KOPT-K1 (cell line): ENCODE results near the gene ENTPD3.

Experiments used
- H3K27ac ChIP-seq: fragments of 200-600 bp; sonication (generic); 2 replicates; pipeline ENCODE4 v1.5.1; 2016; ENCODE audit warnings: antibody characterized with exemption, mild to moderate bottlenecking, low read depth, low read length; ENCODE audit not compliant: poor library complexity, severe bottlenecking
- H3K36me3 ChIP-seq: fragments of 200-600 bp; sonication (generic); 2 replicates; pipeline ENCODE4 v1.5.1; 2017; ENCODE audit warnings: antibody characterized with exemption, mild to moderate bottlenecking, low read length, moderate library complexity; ENCODE audit not compliant: insufficient read depth
- H3K9me3 ChIP-seq: fragments of 200-600 bp; sonication (generic); 2 replicates; pipeline ENCODE4 v1.5.1; 2017; ENCODE audit warnings: antibody characterized with exemption, low read length, mild to moderate bottlenecking; ENCODE audit not compliant: insufficient read depth, poor library complexity, severe bottlenecking

Gene ENTPD3

DNA sequence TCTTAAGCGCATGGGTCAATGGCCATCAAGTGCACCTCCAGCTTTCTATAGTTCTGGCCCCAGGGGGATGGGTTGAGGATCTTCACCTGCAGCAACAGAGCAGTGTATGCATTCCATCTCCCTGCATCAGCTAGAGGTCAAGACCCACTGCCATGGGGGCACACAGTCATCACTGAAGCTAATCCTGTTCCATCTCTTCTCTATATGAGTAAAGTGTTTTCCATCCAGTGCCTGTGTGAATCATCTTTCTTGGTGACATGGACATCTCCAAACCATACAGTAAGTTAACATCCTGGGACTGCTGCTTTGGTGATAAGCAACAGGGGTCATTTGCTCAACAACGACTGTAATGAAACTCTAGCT, 4.4 kb upstream of the ENTPD3 start:
- H3K9me3 ChIP-seq, result no peaks in the 10 kb centered on the region
- no peak overlapping the region for H3K27ac ChIP-seq
- H3K36me3 ChIP-seq, result no peaks in the 10 kb centered on the region

GRCh38 chr3:40386213-40386612, 771 bp upstream of the ENTPD3 start:
- no peaks in the 10 kb centered on the region for H3K36me3 ChIP-seq
- no peak overlapping the region for H3K27ac ChIP-seq
- no peaks in the 10 kb centered on the region for H3K9me3 ChIP-seq

- no peak overlapping the region for H3K27ac ChIP-seq
- no peaks in the 10 kb centered on the region for H3K9me3 ChIP-seq
- no peaks in the 10 kb centered on the region for H3K36me3 ChIP-seq
Observed at GRCh38 chr3:40387895-40388254, 891 bp downstream of the ENTPD3 start.

- Histone ChIP-seq H3K27ac (no peak overlapping the region), H3K36me3 (no peaks in the 10 kb centered on the region), H3K9me3 (no peaks in the 10 kb centered on the region)
Observed at GRCh38 chr3:40396406-40396805, 9.4 kb downstream of the ENTPD3 start.

GRCh38 chr3:40397129-40397528, 10.1 kb downstream of the ENTPD3 start:
- Histone ChIP-seq H3K9me3 (no peaks in the 10 kb centered on the region), H3K27ac (no peak overlapping the region), H3K36me3 (no peaks in the 10 kb centered on the region)

DNA sequence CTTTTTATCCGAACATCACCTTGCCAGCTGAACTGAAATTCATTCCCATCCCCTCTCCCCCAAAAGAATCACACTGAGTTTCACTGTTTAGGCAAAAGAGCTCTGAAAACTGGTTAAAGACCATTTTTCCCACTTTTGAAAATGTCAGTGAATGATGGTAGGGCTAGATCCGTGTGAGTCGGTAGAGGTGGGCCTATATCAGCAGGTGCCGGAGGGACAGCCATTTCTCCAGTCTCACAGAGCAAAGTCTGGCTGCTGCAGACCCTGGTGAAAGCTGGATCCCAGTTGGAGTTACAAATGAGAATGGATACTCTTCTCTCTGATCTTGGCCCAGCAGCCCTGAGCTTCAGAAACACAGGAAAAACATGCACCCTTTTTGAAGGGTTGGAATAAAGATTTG, 10.9 kb downstream of the ENTPD3 start:
- H3K9me3 ChIP-seq, result no peaks in the 10 kb centered on the region

GRCh38 chr3:40398346-40398745, 11.4 kb downstream of the ENTPD3 start:
- Histone ChIP-seq H3K27ac (no peak overlapping the region), H3K36me3 (no peaks in the 10 kb centered on the region), H3K9me3 (no peaks in the 10 kb centered on the region)

More for the DNA sequence above, 10.9 kb downstream of the ENTPD3 start:
- no peaks in the 10 kb centered on the region for H3K36me3 ChIP-seq
- no peak overlapping the region for H3K27ac ChIP-seq

DNA sequence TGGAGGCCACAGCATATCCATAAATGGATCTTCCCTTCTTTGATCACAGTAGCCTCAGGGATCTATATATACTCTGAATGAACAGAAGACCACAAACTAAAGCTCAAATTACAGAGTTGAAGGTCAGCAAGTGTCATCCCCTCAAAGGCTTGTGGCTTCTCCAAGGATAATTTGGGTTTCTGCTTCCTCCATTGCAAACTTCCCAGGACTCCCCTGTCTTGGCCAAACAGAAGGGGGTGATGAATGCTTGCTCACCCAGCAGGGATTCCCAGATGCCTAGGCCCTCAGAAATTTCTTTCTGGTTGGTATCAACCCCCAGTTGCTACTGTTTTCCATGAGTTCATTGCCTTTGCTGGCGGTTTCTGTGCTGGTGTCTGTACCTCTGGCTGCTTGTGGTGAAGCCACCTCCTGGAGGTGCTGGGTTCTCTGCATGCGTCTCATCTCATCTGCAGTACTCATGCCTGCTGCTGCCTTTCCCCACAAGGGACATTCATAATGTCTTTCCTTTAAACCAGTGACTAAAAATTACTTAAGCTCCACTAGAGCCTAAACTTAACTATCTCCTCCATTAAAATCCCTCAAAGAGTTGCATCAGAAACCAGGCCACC, 17.7 kb downstream of the ENTPD3 start:
- no peak overlapping the region for H3K27ac ChIP-seq

DNA sequence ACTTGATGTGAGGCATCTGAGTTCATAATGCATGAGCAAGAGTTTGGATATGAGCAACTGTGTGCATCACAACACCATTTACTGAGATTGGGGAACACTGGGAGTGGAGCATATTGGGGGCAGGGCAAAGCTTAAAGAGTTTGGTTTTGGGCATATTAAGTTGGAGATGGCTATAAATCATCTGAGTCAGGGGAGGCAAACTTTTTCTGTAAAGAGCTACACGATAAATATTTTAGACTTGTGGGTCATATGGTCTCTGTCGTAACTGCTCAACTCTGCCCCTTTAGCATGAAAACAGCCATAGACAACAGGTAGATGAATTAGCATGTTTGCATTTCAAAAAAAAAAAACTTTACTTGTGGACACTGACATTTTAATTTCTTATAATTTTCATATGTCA, 20.0 kb downstream of the ENTPD3 start:
- H3K36me3 ChIP-seq, result no peaks in the 10 kb centered on the region
- H3K27ac ChIP-seq, result no peak overlapping the region
- H3K9me3 ChIP-seq, result no peaks in the 10 kb centered on the region

More for the DNA sequence above, 17.7 kb downstream of the ENTPD3 start:
- H3K36me3 ChIP-seq, result no peaks in the 10 kb centered on the region
- H3K9me3 ChIP-seq, result no peaks in the 10 kb centered on the region

DNA sequence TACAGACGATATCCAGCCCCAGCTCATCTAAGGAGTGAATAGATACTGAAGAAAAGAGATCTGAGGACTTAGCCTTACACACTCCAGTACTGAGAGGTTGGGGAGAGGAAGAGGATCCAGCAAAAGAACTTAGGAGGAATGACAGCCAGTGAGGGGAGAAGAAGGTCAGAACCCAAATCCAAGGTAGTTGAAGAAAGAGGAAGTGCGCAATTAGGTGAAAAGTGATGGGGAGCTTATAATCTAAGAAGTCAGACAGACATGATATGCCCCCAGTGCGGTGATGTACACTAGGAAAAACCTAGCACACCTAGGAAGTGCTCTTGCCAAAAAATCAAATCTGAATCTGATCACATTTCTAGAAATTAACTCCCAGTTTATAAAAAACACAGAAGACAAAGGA, 20.6 kb downstream of the ENTPD3 start:
- Histone ChIP-seq H3K27ac (no peak overlapping the region), H3K36me3 (no peaks in the 10 kb centered on the region), H3K9me3 (no peaks in the 10 kb centered on the region)

DNA sequence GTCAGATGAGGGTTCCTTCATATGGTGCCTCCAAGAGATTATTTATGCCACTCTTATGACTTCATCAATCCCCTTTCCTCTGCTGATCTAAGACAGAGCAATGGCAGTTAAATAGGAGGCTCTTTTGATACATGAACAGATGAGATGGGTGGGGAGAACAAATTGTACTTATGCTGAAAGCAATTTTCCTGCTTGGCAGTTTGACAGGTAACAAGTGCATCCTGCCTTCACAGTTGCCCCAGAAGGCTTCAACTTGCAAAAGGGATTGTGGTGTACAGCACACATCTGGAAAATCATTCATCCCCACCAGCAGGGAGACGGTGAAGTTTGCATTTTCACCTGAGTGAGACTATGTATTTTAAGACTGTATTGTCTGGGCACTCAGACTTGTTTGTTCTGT, 27.3 kb downstream of the ENTPD3 start:
- H3K36me3 ChIP-seq, result no peaks in the 10 kb centered on the region
- no peak overlapping the region for H3K27ac ChIP-seq
- no peaks in the 10 kb centered on the region for H3K9me3 ChIP-seq

DNA sequence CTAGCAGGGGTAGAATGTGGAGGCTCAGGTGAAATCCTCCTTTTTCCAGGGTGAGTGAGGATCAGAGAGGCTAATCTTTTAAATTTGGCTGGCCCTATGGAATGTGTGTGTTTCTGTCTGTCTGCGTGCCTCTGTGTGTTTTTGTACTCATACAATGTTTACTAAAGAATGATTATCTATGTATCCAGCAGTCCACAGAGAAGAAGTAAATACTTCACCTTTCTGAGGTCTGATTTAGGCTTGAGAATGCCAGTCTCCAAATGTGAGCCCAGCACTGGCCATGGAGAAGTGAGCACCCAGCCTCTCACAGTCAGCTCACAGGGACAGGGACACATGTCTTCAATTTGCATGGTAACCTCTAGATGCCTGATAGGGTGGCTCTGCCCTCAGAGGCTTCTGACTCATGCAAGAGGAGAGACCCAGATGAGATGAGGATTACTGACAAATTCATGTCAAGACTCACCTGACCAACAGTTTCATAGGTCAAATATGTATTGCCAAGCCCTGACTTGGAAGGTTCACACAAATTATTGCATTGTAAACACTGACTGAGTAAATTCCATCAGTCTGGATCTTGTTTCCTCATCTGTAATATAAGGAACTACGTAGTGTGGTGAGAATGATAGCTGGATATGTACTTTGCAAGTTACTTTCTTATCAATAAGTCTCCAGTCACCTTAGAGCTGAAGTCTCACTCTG, 31.0 kb downstream of the ENTPD3 start:
- Histone ChIP-seq H3K27ac (no peak overlapping the region), H3K36me3 (no peaks in the 10 kb centered on the region), H3K9me3 (no peaks in the 10 kb centered on the region)

- Histone ChIP-seq H3K9me3 (no peaks in the 10 kb centered on the region), H3K36me3 (no peaks in the 10 kb centered on the region), H3K27ac (no peak overlapping the region)
Observed at GRCh38 chr3:40422861-40423260, 35.9 kb downstream of the ENTPD3 start.

DNA sequence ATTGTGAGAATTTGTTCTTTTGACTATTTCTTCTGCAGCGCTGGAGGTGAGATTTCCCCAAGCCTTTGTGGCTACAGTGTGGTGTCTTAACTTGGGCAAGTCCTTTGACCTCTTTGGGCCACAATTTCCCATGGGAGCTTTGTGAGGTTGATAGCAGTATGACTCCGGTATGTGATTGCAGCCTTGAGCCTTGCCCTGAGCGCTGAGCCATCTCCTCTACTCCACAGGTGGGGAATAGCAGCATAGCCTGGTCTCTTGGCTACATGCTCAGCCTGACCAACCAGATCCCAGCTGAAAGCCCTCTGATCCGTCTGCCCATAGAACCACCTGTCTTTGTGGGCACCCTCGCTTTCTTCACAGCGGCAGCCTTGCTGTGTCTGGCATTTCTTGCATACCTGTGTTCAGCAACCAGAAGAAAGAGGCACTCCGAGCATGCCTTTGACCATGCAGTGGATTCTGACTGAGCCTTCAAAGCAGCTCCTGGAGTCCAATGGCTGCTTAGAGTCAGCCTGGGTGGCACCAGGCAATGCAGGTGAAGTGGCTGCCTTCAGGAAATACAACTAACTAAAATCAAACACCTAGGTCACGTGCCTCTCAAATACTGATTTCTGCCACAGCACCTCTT, 40.2 kb downstream of the ENTPD3 start:
- H3K36me3 ChIP-seq, result no peaks in the 10 kb centered on the region
- H3K27ac ChIP-seq, result no peak overlapping the region
- no peaks in the 10 kb centered on the region for H3K9me3 ChIP-seq

- Histone ChIP-seq H3K27ac (no peak overlapping the region), H3K36me3 (no peaks in the 10 kb centered on the region), H3K9me3 (no peaks in the 10 kb centered on the region)
Observed at GRCh38 chr3:40432793-40433192, 45.8 kb downstream of the ENTPD3 start.

- H3K27ac ChIP-seq, result no peak overlapping the region
- no peaks in the 10 kb centered on the region for H3K9me3 ChIP-seq
- no peaks in the 10 kb centered on the region for H3K36me3 ChIP-seq
Observed at GRCh38 chr3:40437889-40438288, 50.9 kb downstream of the ENTPD3 start.
